Coronary artery (tissue), 2 donors: ENCODE data around the gene FGGY.

Experiments used
- DNase-seq: peaks from one replicate; pipeline ENCODE4 v3.0.0-alpha.2; 2017; ENCODE audit warnings: low spot score
- H3K27ac ChIP-seq, 2 donors: fragments of 200-600 bp; sonication (generic); one replicate each; pipeline ENCODE4 v1.5.1; 2016 to 2019
- H3K4me3 ChIP-seq: fragments of 200-600 bp; sonication (generic); 2 replicates; pipeline ENCODE4 v1.5.1; 2016; ENCODE audit warnings: mild to moderate bottlenecking, moderate library complexity
- TF ChIP-seq, protein P1 (sequence below): fragments of 200-600 bp; sonication (generic); IDR thresholded peaks from one replicate; pipeline ENCODE4 v1.5.1; 2019; ENCODE audit warnings: antibody characterized with exemption

The FGGY gene

DNA sequence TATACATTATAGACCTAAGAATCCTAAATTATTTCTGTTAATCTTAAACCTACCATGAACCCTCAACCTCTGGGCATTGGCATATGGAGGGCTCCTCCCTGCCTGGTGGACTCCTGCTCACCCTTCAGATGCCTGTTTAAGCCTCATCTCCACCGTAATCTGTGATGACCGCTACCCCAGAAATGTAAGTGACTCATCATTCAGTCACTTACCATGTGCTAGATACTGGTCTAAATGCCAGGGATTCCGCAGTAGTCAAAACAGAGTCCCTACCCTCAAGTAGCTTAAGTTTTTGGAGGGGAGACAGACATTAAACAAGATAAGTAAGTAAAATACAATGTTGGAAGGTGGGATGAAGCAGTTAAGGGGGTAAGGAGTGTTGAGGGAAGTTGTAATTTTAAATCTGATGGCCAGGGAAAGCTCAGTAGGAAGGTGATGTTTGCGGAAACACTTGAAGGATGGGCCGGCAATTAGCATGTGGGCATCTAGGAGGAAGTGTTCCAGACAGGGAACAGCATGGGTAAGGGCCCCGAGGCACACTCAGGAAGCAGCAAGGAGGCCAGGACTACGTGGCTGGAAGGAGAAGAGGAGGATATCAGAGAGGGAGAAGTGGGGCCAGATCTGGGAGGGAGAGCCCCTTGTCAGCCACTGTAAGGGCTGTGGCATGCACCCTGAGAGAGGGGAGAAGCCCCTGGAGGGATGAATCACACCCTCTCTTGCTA is 376.1 kb downstream of the FGGY start:
- peak overlapping the region in 1 of 2 donors; percentile 75 for H3K27ac ChIP-seq
- TF ChIP-seq, protein P1, sequence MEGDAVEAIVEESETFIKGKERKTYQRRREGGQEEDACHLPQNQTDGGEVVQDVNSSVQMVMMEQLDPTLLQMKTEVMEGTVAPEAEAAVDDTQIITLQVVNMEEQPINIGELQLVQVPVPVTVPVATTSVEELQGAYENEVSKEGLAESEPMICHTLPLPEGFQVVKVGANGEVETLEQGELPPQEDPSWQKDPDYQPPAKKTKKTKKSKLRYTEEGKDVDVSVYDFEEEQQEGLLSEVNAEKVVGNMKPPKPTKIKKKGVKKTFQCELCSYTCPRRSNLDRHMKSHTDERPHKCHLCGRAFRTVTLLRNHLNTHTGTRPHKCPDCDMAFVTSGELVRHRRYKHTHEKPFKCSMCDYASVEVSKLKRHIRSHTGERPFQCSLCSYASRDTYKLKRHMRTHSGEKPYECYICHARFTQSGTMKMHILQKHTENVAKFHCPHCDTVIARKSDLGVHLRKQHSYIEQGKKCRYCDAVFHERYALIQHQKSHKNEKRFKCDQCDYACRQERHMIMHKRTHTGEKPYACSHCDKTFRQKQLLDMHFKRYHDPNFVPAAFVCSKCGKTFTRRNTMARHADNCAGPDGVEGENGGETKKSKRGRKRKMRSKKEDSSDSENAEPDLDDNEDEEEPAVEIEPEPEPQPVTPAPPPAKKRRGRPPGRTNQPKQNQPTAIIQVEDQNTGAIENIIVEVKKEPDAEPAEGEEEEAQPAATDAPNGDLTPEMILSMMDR = no peak
- DNase-seq = no peak
- no peak overlapping the region for H3K4me3 ChIP-seq

DNA sequence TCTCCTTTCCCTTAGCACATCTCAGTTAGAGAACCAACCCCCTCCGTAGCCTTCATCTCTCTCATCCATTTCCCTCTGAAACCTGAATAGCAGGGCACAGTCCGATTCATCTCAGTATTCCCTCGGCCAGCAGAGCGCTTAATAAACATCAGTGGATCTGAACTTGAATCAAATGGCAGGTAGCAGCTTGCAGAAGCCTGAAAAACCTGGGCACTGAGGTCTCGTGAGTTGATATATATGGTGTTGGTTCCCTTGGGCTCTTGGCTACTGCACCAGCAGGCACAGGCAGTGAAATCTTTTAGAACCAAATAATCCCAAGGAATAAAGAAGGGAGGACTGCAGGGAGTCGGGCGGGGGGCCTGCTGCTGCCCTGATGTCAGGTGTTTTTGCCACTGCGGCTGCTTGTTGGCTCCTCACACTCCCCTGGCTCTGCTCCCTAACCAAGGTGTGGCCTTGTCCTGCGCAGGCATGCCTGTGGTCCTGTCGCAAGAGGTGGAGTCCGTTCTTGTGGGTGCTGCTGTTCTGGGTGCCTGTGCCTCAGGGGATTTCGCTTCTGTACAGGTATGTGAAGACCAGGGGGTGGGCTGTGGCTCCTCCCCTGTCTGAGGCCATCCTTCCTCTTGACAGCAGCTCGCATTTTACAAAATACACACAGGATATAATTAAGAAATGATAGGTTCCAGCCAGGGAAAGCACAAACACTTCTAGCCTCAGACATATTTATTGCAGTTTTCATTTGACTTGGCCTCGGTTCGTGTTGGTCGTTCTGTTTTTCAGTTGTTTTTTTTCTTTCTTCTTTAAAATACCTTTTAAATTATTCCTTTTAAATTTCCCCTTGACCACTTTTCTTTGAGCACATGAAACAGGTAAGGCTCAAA is 376.9 kb downstream of the FGGY start:
- H3K27ac ChIP-seq = peak overlapping the region in 1 of 2 donors; percentile 75
- DNase-seq = no peak
- TF ChIP-seq, protein P1 = no peak
- no peak overlapping the region for H3K4me3 ChIP-seq

DNA sequence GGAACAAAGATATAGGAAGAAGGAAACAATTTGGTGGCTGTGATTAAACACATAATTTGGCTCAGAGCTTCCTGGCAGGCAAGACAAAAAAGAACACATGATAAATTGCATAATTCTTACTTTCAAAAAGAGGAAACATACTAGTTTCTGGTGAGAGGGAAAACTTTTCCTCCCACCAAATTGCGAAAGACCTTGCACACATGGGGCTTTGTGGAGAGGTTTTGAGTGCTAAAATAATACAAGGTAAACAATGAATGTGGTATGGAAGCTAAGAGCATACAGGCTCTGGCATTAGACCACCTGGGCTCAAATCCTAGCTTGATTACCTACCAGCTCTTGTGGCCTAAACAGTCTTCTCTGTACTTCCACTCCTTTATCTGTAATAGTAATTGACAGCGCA is 377.7 kb downstream of the FGGY start:
- H3K27ac ChIP-seq = peak overlapping the region in 1 of 2 donors; percentile 59
- TF ChIP-seq, protein P1 = no peak
- H3K4me3 ChIP-seq = no peak overlapping the region
- DNase-seq = no peak

DNA sequence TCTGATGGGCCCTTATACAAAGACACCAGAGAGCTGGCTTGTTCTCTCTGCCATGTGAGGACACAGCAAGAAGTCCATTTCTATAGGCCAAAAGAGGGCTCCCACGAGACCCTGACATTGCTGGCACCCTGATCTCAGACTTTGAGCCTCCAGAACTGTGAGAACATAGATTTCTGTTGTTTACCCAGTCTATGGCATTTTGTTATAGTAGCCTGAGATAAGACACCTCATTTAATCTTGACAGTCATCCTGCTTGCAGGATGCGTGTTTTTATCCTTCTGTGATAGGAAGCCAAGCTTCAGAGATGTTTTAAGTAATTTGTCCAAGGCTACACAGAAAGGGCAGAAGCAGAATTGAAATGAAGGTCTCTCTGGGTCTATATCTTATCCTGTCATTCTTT is 379.0 kb downstream of the FGGY start:
- TF ChIP-seq, protein P1 = no peak
- Histone ChIP-seq H3K27ac (peak overlapping the region in 1 of 2 donors; percentile 59), H3K4me3 (no peak overlapping the region)
- no peak for DNase-seq

DNA sequence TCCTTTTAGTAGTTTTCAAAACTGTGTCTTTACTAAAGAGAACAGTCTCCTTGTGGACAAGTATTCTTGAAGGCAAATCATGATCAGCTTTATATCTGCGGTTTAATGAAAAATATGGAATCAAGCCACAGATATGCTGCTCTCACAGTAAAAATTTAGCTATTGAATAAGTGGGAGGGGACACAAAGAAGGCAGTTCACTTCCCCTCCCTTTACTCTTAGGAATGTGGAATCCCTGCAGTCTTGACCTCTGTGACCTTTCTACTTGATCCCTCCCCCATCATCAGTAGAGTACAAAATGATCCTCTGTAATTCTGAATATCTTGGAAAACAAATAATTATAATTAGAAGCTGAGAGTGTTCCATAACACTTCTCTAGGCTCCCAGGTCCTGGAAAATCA is 381.1 kb downstream of the FGGY start:
- no peak overlapping the region for H3K4me3 ChIP-seq
- TF ChIP-seq, protein P1 = no peak
- DNase-seq = no peak
- H3K27ac ChIP-seq = no peak overlapping the region

DNA sequence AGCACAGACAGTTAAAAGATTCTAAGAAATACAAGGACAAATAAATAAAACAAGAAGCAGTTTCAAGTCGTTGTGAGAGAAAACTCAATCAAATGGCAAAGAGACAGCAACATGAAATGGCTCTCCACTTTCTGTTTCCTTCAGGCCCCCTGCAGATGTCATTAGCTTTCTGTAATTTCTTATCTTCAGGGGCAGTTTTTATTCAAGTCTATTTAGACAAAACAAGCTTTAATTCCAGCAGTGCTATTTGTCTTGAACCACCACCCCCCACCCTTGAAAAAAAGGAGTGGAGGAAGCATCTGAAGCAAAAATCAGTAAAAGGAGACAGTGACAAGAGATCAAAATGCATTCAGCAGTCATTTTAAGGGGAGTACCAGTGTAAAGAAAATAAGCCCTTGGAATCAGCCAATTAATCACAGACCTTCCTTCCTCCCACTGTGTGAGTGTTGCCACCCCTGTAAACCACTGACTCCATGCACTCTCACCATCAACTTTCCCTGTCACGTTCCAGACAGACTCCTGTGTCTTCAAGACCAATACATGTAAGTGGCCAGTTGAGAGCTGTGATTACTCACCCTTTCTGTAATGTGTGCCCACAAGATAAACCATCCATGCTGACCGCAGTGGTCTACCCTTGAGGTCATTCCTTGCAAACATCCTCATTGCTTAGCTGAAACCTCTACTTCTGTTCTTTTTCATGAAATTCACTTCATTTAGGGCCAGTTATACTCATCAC is 381.8 kb downstream of the FGGY start:
- TF ChIP-seq, protein P1 = no peak
- Histone ChIP-seq H3K27ac (peak overlapping the region in 1 of 2 donors; percentile 28), H3K4me3 (no peak overlapping the region)
- no peak for DNase-seq
